HuH-7 (cell line): Measurements from ENCODE around the gene OR2A7.
"Not testable (repeated sequence)": the region's sequence is repeated elsewhere in the genome, so short reads cannot be mapped to it uniquely, and the experiment has no call there.

Source experiments
- DNase-seq: peaks from one replicate; pipeline ENCODE4 v3.0.0; 2011; ENCODE audit warnings: low spot score

Gene OR2A7

GRCh38 chr7:144252307-144252706, 12.3 kb downstream of the OR2A7 start:
- DNase-seq, result not testable (repeated sequence)

- DNase-seq, result not testable (repeated sequence)
Measured at GRCh38 chr7:144247674-144248330, 16.8 kb downstream of the OR2A7 start.

GRCh38 chr7:144246967-144247366, 17.6 kb downstream of the OR2A7 start:
- not testable (repeated sequence) for DNase-seq

- not testable (repeated sequence) for DNase-seq
Measured at GRCh38 chr7:144245372-144245771, 19.2 kb downstream of the OR2A7 start.

- DNase-seq, result not testable (repeated sequence)
Measured at GRCh38 chr7:144239365-144239764, 25.2 kb downstream of the OR2A7 start, which contains the start of gene OR2A42. Gene OR2A42, minus strand, starts transcription at chr7:144239605. Its CDS starts 6,762 bp downstream, at chr7:144232843.

- DNase-seq, result not testable (repeated sequence)
Measured at GRCh38 chr7:144238530-144239082, 26.0 kb downstream of the OR2A7 start.

GRCh38 chr7:144233039-144233438, 31.6 kb downstream of the OR2A7 start:
- DNase-seq, result not testable (repeated sequence)

GRCh38 chr7:144231027-144231426, 33.6 kb downstream of the OR2A7 start:
- not testable (repeated sequence) for DNase-seq

- DNase-seq, result not testable (repeated sequence)
Measured at GRCh38 chr7:144228810-144229209, 35.8 kb downstream of the OR2A7 start.

GRCh38 chr7:144226866-144227265, 37.7 kb downstream of the OR2A7 start:
- DNase-seq, result not testable (repeated sequence)

GRCh38 chr7:144223675-144224074, 40.9 kb downstream of the OR2A7 start:
- DNase-seq, result not testable (repeated sequence)

GRCh38 chr7:144220531-144220930, 44.1 kb downstream of the OR2A7 start:
- DNase-seq, result not testable (repeated sequence)

GRCh38 chr7:144219149-144219548, 45.4 kb downstream of the OR2A7 start:
- not testable (repeated sequence) for DNase-seq

GRCh38 chr7:144218581-144218980, 46.0 kb downstream of the OR2A7 start:
- DNase-seq, result not testable (repeated sequence)

GRCh38 chr7:144217200-144217599, 47.4 kb downstream of the OR2A7 start:
- DNase-seq, result not testable (repeated sequence)
